CD14-positive monocyte (primary cell): ENCODE measurements around the gene ITPR2. TPM values are rescaled to one million over a fixed set of nuclear protein-coding genes. Genes with fewer than 3 reads are reported as not detected.

ENCODE experiments used
- DNase-seq, 3 donors: peaks; one replicate each; pipeline ENCODE4 v3.0.0-alpha.2; 2011 to 2022
- H2AFZ ChIP-seq: 2 replicates; pipeline ENCODE4 v1.6.0; 2012; ENCODE audit warnings: mild to moderate bottlenecking, low read depth, low read length, inconsistent platforms; ENCODE audit not compliant: insufficient read depth, poor library complexity, severe bottlenecking
- H3K27ac ChIP-seq, 2 donors: 1 replicate in 1 of 2; 2 replicates in 1 of 2; pipeline ENCODE4 v1.5.1; 2012 to 2013; ENCODE audit warnings: low read length in 2 of 2, control low read depth in 1 of 2, inconsistent platforms in 1 of 2, low read depth in 1 of 2, mild to moderate bottlenecking in 1 of 2
- H3K27me3 ChIP-seq, 2 donors: one replicate each; pipeline versions ENCODE4 v1.6.0 to v1.6.1; 2011 to 2013; ENCODE audit warnings: low read length in 2 of 2; ENCODE audit not compliant: control insufficient read depth in 2 of 2, insufficient read depth in 2 of 2
- H3K36me3 ChIP-seq, 2 donors: replicated peaks in 1 of 2; 1 replicate in 1 of 2; 2 replicates in 1 of 2; pipeline versions ENCODE4 v1.5.1 to v1.6.1; 2012 to 2013; ENCODE audit warnings: low read length in 2 of 2, control low read depth in 1 of 2, inconsistent platforms in 1 of 2, mild to moderate bottlenecking in 1 of 2; ENCODE audit not compliant: insufficient read depth in 2 of 2, control insufficient read depth in 1 of 2
- H3K4me1 ChIP-seq, 2 donors: 1 replicate in 1 of 2; 2 replicates in 1 of 2; pipeline versions ENCODE4 v1.5.1 to v1.6.1; 2012 to 2013; ENCODE audit warnings: low read length in 2 of 2, control low read depth in 1 of 2, inconsistent platforms in 1 of 2, mild to moderate bottlenecking in 1 of 2, moderate library complexity in 1 of 2; ENCODE audit not compliant: insufficient read depth in 2 of 2, control insufficient read depth in 1 of 2
- H3K4me2 ChIP-seq: replicated peaks from 2 replicates; pipeline ENCODE3; 2012; ENCODE audit warnings: low read length, moderate library complexity, mild to moderate bottlenecking; ENCODE audit not compliant: poor library complexity, severe bottlenecking; ENCODE audit errors: extremely low read depth
- H3K4me3 ChIP-seq, 3 experiments: fragments of 200-600 bp in 1 of 3; sonication (generic) in 1 of 3; replicated peaks in 1 of 3; 1 replicate in 2 of 3; 2 replicates in 1 of 3; pipeline ENCODE4 v1.5.1; 2011 to 2013; ENCODE audit warnings: low read length in 3 of 3, mild to moderate bottlenecking in 3 of 3, control low read depth in 2 of 3, low read depth in 2 of 3, inconsistent platforms in 1 of 3, moderate library complexity in 1 of 3
- H3K79me2 ChIP-seq: 2 replicates; pipeline ENCODE4 v1.6.0; 2012; ENCODE audit warnings: mild to moderate bottlenecking, control low read depth, inconsistent platforms, low read length, moderate library complexity; ENCODE audit not compliant: insufficient read depth
- H3K9ac ChIP-seq: 2 replicates; pipeline ENCODE4 v1.6.0; 2017; ENCODE audit warnings: low read length, mild to moderate bottlenecking; ENCODE audit not compliant: insufficient read depth, poor library complexity, severe bottlenecking
- H3K9me3 ChIP-seq, 2 donors: replicated peaks in 1 of 2; 1 replicate in 1 of 2; 2 replicates in 1 of 2; pipeline versions ENCODE4 v1.5.1 to v1.6.1; 2012 to 2013; ENCODE audit warnings: low read length in 2 of 2, control low read depth in 1 of 2; ENCODE audit not compliant: control insufficient read depth in 1 of 2, insufficient read depth in 1 of 2
- H4K20me1 ChIP-seq: 2 replicates; pipeline ENCODE4 v1.6.0; 2012; ENCODE audit warnings: mild to moderate bottlenecking, low read length, control low read depth, moderate library complexity; ENCODE audit not compliant: insufficient read depth
- H3K27ac Mint-ChIP-seq, 7 donors: one replicate each; pipeline ENCODE4 v1.8.0; 2020; ENCODE audit warnings: mild to moderate bottlenecking in 7 of 7, mixed read lengths in 7 of 7, moderate library complexity in 6 of 7, inconsistent platforms in 2 of 7
- H3K27me3 Mint-ChIP-seq, 3 donors: one replicate each; pipeline ENCODE4 v1.8.0; 2021 to 2022; ENCODE audit warnings: low read depth in 3 of 3, mild to moderate bottlenecking in 3 of 3, mixed read lengths in 3 of 3, moderate library complexity in 3 of 3, inconsistent platforms in 1 of 3
- H3K36me3 Mint-ChIP-seq, 2 donors: one replicate each; pipeline ENCODE4 v1.8.0; 2020; ENCODE audit warnings: mixed read lengths in 2 of 2, inconsistent platforms in 1 of 2, mild to moderate bottlenecking in 1 of 2
- H3K4me1 Mint-ChIP-seq: one replicate; pipeline ENCODE4 v1.8.0; 2020; ENCODE audit warnings: mild to moderate bottlenecking, mixed read lengths
- H3K4me3 Mint-ChIP-seq, 2 donors: one replicate each; pipeline ENCODE4 v1.8.0; 2020; ENCODE audit warnings: mild to moderate bottlenecking in 2 of 2, mixed read lengths in 2 of 2, moderate library complexity in 1 of 2
- H3K9me3 Mint-ChIP-seq, 7 donors: one replicate each; pipeline ENCODE4 v1.8.0; 2020 to 2022; ENCODE audit warnings: mixed read lengths in 7 of 7, mild to moderate bottlenecking in 6 of 7, moderate library complexity in 6 of 7, inconsistent platforms in 2 of 7
- CTCF ChIP-seq: fragments of 200-600 bp; IDR thresholded peaks from one replicate; pipeline ENCODE4 v1.8.0; 2022; ENCODE audit warnings: antibody characterized with exemption, mild to moderate bottlenecking
- WGBS: methylation state at CpG from one replicate; pipeline ENCODE4 v1.1.5; 2013; ENCODE audit warnings: missing lambda C conversion rate; ENCODE audit not compliant: insufficient coverage; 5-methylcytosine and 5-hydroxymethylcytosine counted together
- intact Hi-C, 2 donors: fragments of 100-400 bp; cut with micrococcal nuclease; formaldehyde crosslinking; loops; one replicate each; pipeline versions ENCODE4 v1.15.0 to v1.15.1; 2023
- polyA plus RNA-seq, 3 donors: library from polyadenylated mRNA; depleted of rRNA in 1 of 3; unstranded in 2 of 3; stranded (reverse) in 1 of 3; fragments of 300-500 nt in 2 of 3; fragments of >200 nt in 1 of 3; fragmentation: Illumina TruSeq in 2 of 3; gene quantifications; 1 replicate in 2 of 3; 2 replicates in 1 of 3; pipeline ENCODE4 v1.2.3, GENCODE V29; 2012 to 2021

ITPR2 gene
- polyA plus RNA-seq, 3 donors, result 2.7 to 6.4 (median 5.7) TPM

- peak overlapping the region in 2 of 7 donors; percentile 47 to 75 for H3K27ac Mint-ChIP-seq
- H4K20me1 ChIP-seq, result peaks cover 45% of the 10 kb centered on the region
- intact Hi-C loops, result no loop called here
- H3K9me3 ChIP-seq, result no peaks in the 10 kb centered on the region
- no peaks in the 10 kb centered on the region for H3K27me3 Mint-ChIP-seq
- H3K36me3 ChIP-seq, result no peaks in the 10 kb centered on the region
- no peak overlapping the region for H3K9ac ChIP-seq
- DNase-seq, result no peak
- no peak overlapping the region for H3K27ac ChIP-seq
- H2AFZ ChIP-seq, result no peak overlapping the region
- peaks cover 0 to 3% of the 10 kb centered on the region in 2 donors for H3K4me1 ChIP-seq
- no peak overlapping the region for H3K4me3 Mint-ChIP-seq
- peaks cover 0 to 2% (median 0%) of the 10 kb centered on the region in 7 donors for H3K9me3 Mint-ChIP-seq
- 100% methylated on average over 1 of the region's 4 CpGs for WGBS
- peaks cover 4 to 10% of the 10 kb centered on the region in 2 donors for H3K36me3 Mint-ChIP-seq
- no peaks in the 10 kb centered on the region for H3K27me3 ChIP-seq
- peaks cover 24% of the 10 kb centered on the region for H3K4me1 Mint-ChIP-seq
- TF ChIP-seq CTCF, result no peak
- H3K4me3 ChIP-seq, result no peak overlapping the region
- H3K4me2 ChIP-seq, result no peak overlapping the region
- H3K79me2 ChIP-seq, result no peaks in the 10 kb centered on the region
These were observed 22.7 kb downstream of the ITPR2 start for GRCh38 chr12:26810330-26810729.

- H3K9ac ChIP-seq, result no peak overlapping the region
- peaks cover 0 to 3% of the 10 kb centered on the region in 2 donors for H3K4me1 ChIP-seq
- H3K27ac ChIP-seq, result no peak overlapping the region
- intact Hi-C loops, result no loop called here
- H3K4me3 ChIP-seq, result no peak overlapping the region
- no peaks in the 10 kb centered on the region for H3K79me2 ChIP-seq
- no CpG with 5 or more reads among the region's 6 CpGs for WGBS
- Mint-ChIP-seq H3K36me3 (peaks cover 4 to 10% of the 10 kb centered on the region in 2 donors), H3K27me3 (no peaks in the 10 kb centered on the region), H3K4me3 (no peak overlapping the region), H3K4me1 (peaks cover 24% of the 10 kb centered on the region), H3K27ac (peak overlapping the region in 1 of 7 donors; percentile 23), H3K9me3 (peaks cover 0 to 2% (median 0%) of the 10 kb centered on the region in 7 donors)
- H2AFZ ChIP-seq, result no peak overlapping the region
- H3K9me3 ChIP-seq, result no peaks in the 10 kb centered on the region
- H4K20me1 ChIP-seq, result peaks cover 41% of the 10 kb centered on the region
- H3K27me3 ChIP-seq, result no peaks in the 10 kb centered on the region
- DNase-seq, result no peak
- TF ChIP-seq CTCF, result no peak
- no peaks in the 10 kb centered on the region for H3K36me3 ChIP-seq
- no peak overlapping the region for H3K4me2 ChIP-seq
These were observed 23.2 kb downstream of the ITPR2 start for GRCh38 chr12:26809611-26810285.
